ENCODE measurements around the gene P3H2. TPM values are rescaled to one million over a fixed set of nuclear protein-coding genes. Genes with fewer than 3 reads are reported as not detected.

The P3H2 gene
- total and polyA plus RNA-seq, 9 of the 15 experiments (the other 6 are each of a cell fraction or from before 2014, with no cell fraction given): 0.04 to 0.26 (median 0.22) TPM; not detected in 6

GRCh38 chr3:190076136-190076535, 44.6 kb downstream of the P3H2 start (continued):
- TF ChIP-seq ZNF197 (CRISPR knock-in tag; IDR thresholded peaks at IDR 0.05; ENCODE audit: low read depth): no peak

GRCh38 chr3:190074817-190075216, 45.9 kb downstream of the P3H2 start:
- in situ Hi-C loops (cut with MboI): no loop called here
- WGBS (ENCODE audit: insufficient coverage, low coverage, missing lambda C conversion rate): 0% methylated on average over 2 of the region's 2 CpGs
- ATAC-seq (no peak), DNase-seq (ENCODE audit: extremely low read depth in 1 of 4, low spot score in 3 of 4) (no peak), FAIRE-seq (no peak)
- BruUV-seq (replicated peaks): no TSS peak
- POLR2A ChIA-PET: no interaction called here
- CTCF ChIA-PET (ENCODE audit: low intra/inter-chr PET ratio): no interaction called here
- no peak overlapping the region for H3K4me3 ChIP-seq
- no peak overlapping the region for H3K27ac ChIP-seq (ENCODE audit: extremely low read depth, low read depth, low read length)
- H3K9me3 ChIP-seq (replicated peaks; ENCODE audit: control insufficient read depth, insufficient read depth, low read depth, low read length): no peaks in the 10 kb centered on the region
- no peak for TF ChIP-seq ZNF134 (CRISPR knock-in tag; conservative IDR thresholded peaks at IDR 0.05)
- no peak for TF ChIP-seq YBX1 (IDR thresholded peaks at IDR 0.05)
- TF ChIP-seq MIER1 (IDR thresholded peaks at IDR 0.05; ENCODE audit: low read depth): no peak
- no peak for TF ChIP-seq EWSR1 (IDR thresholded peaks at IDR 0.05; ENCODE audit: borderline replicate concordance, low read depth, partially characterized antibody)
- TF ChIP-seq HMG20B (CRISPR knock-in tag; IDR thresholded peaks at IDR 0.05): no peak
- TF ChIP-seq MECOM (CRISPR knock-in tag; IDR thresholded peaks at IDR 0.05): no peak
- no peaks in the 10 kb centered on the region for H3K9me1 ChIP-seq (ENCODE audit: control insufficient read depth, insufficient read depth, low read length)
- no peak overlapping the region for H3K4me2 ChIP-seq (ENCODE audit: insufficient read depth, low read length)
- no peaks in the 10 kb centered on the region for H3K27me3 ChIP-seq (ENCODE audit: control insufficient read depth in 2 of 2, insufficient read depth in 2 of 2, low read length in 2 of 2)
- no peak overlapping the region for H2AFZ ChIP-seq (ENCODE audit: low read depth, low read length)
- no peak overlapping the region for H3K9ac ChIP-seq (ENCODE audit: insufficient read depth in 1 of 2, low read depth in 2 of 2, low read length in 2 of 2)
- H4K20me1 ChIP-seq (replicated peaks; ENCODE audit: control insufficient read depth, insufficient read depth, low read length): no peaks in the 10 kb centered on the region
- no peaks in the 10 kb centered on the region for H3K36me3 ChIP-seq (ENCODE audit: control insufficient read depth, insufficient read depth, low read length)
- no peaks in the 10 kb centered on the region for H3K4me1 ChIP-seq (replicated peaks in 1 of 2; ENCODE audit: control insufficient read depth in 2 of 2, insufficient read depth in 2 of 2, low read length in 2 of 2)
- intact Hi-C loops (cut with micrococcal nuclease): no loop called here
- no peaks in the 10 kb centered on the region for H3K79me2 ChIP-seq (ENCODE audit: control insufficient read depth, insufficient read depth, low read length)
